Fibroblast of villous mesenchyme (primary cell): ENCODE measurements around the gene IGSF9B. TPM values are rescaled to one million over a fixed set of nuclear protein-coding genes. Genes with fewer than 3 reads are reported as not detected.
"Not testable (repeated sequence)": the region's sequence is repeated elsewhere in the genome, so short reads cannot be mapped to it uniquely, and the experiment has no call there.

Experiments
- DNase-seq: peaks from one replicate; pipeline ENCODE4 v3.0.0-alpha.2; 2010; ENCODE audit warnings: low read depth
- H3K4me3 ChIP-seq: 2 replicates; pipeline ENCODE4 v1.5.1; 2011; ENCODE audit warnings: low read depth, mild to moderate bottlenecking, low read length
- total RNA-seq: library from RNA; depleted of rRNA; stranded (reverse); fragments of >200 nt; gene quantifications from 2 replicates; pipeline ENCODE4 v1.2.3, GENCODE V29; 2012
- TF ChIP-seq, protein P1 (sequence below): IDR thresholded peaks from 2 replicates; pipeline ENCODE4 v1.5.1; 2012; ENCODE audit warnings: low read depth, mild to moderate bottlenecking, low read length; ENCODE audit not compliant: insufficient read depth

IGSF9B gene, protein sequence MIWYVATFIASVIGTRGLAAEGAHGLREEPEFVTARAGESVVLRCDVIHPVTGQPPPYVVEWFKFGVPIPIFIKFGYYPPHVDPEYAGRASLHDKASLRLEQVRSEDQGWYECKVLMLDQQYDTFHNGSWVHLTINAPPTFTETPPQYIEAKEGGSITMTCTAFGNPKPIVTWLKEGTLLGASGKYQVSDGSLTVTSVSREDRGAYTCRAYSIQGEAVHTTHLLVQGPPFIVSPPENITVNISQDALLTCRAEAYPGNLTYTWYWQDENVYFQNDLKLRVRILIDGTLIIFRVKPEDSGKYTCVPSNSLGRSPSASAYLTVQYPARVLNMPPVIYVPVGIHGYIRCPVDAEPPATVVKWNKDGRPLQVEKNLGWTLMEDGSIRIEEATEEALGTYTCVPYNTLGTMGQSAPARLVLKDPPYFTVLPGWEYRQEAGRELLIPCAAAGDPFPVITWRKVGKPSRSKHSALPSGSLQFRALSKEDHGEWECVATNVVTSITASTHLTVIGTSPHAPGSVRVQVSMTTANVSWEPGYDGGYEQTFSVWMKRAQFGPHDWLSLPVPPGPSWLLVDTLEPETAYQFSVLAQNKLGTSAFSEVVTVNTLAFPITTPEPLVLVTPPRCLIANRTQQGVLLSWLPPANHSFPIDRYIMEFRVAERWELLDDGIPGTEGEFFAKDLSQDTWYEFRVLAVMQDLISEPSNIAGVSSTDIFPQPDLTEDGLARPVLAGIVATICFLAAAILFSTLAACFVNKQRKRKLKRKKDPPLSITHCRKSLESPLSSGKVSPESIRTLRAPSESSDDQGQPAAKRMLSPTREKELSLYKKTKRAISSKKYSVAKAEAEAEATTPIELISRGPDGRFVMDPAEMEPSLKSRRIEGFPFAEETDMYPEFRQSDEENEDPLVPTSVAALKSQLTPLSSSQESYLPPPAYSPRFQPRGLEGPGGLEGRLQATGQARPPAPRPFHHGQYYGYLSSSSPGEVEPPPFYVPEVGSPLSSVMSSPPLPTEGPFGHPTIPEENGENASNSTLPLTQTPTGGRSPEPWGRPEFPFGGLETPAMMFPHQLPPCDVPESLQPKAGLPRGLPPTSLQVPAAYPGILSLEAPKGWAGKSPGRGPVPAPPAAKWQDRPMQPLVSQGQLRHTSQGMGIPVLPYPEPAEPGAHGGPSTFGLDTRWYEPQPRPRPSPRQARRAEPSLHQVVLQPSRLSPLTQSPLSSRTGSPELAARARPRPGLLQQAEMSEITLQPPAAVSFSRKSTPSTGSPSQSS (N-terminal part only)
- under 0.01 TPM in 1 of 2 replicates, not detected in the other for total RNA-seq

DNA sequence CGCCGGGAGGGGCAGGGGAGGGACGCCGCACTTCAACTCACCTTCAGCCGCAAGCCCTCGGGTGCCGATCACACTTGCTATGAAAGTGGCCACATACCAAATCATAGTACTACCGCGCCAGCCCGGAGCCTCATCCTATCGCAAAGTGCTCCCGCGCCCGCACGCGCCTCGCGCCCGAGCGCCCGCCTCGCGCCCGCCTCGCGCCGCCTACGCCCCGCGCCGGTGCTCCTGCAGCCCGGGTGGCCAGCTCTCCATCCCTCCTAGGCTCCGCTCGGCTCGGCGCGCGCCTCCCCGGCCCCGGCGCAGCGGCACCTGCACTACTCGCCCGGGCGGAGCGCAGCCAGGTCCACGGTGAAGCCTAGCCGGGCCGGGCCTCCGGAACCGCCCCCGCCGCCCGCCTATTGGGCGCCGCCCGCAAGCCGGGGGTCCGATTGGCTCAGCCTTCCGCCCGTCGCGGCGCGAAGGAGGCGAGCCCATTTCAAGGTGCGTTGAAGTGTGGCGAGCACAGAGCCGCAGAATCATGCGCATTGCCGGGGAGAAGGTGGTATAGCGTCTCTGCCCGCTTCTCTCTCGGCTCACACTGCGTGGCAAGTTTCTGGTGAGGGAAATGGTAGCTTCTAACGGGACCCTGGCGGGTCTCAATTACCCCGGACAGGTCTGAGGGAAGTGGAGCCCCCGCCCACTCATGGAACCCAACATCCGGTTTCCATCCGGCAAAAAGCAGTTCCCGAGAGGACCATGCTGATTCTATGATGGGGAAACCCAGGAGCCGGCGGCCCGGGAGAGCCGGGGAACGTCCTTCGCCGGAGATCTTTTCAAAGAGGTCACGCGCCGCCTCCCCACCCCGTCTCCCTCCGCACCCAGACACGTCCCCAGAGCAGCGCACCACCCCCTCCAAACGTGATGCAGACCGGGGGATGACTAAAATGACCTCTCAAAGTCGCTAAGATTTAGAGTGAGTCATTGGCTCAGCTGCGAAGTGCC lies at the start of gene IGSF9B:
IGSF9B (minus strand) TSS at position 319 of the 984 bp plus-strand sequence; CDS start at position 105, 214 bp downstream.
- DNase-seq: peak; percentile 49
- TF ChIP-seq, protein P1, sequence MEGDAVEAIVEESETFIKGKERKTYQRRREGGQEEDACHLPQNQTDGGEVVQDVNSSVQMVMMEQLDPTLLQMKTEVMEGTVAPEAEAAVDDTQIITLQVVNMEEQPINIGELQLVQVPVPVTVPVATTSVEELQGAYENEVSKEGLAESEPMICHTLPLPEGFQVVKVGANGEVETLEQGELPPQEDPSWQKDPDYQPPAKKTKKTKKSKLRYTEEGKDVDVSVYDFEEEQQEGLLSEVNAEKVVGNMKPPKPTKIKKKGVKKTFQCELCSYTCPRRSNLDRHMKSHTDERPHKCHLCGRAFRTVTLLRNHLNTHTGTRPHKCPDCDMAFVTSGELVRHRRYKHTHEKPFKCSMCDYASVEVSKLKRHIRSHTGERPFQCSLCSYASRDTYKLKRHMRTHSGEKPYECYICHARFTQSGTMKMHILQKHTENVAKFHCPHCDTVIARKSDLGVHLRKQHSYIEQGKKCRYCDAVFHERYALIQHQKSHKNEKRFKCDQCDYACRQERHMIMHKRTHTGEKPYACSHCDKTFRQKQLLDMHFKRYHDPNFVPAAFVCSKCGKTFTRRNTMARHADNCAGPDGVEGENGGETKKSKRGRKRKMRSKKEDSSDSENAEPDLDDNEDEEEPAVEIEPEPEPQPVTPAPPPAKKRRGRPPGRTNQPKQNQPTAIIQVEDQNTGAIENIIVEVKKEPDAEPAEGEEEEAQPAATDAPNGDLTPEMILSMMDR: no peak
- peak within 1 kb of the TSS; percentile 59 for H3K4me3 ChIP-seq

DNA sequence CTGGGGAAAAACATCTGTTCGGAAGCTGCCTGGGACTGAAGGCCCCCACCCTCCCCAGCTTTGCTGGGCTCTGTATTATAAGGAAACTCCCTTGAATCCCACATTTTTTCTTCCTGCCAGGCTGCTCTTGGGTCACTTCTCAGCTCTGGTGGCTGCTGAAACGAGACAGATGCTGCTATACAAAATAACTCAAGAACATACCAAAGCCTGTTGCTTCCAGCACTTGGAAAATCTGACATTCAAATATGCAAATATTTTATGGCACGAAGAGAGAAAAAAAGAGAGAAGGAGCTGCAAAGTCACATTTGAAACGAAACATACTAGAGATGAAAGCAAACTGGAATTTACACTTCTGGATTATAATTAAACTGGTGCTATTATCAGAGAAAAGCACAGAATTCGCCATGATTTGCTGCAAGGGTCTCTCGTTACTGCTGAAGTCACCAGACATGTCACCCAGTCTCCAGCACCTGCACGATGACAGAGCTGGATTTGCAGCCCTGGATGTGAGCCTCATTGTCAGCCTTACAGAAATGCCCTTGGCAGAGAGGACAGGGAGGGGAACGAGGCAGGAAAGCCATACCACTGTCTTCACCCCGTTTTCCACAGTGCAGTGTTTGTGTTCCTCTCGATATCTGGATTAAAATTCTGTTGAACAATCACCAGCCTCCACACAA lies 47.9 kb upstream of the IGSF9B start:
- DNase-seq: no peak
- TF ChIP-seq, protein P1: no peak
- H3K4me3 ChIP-seq: no peak overlapping the region

DNA sequence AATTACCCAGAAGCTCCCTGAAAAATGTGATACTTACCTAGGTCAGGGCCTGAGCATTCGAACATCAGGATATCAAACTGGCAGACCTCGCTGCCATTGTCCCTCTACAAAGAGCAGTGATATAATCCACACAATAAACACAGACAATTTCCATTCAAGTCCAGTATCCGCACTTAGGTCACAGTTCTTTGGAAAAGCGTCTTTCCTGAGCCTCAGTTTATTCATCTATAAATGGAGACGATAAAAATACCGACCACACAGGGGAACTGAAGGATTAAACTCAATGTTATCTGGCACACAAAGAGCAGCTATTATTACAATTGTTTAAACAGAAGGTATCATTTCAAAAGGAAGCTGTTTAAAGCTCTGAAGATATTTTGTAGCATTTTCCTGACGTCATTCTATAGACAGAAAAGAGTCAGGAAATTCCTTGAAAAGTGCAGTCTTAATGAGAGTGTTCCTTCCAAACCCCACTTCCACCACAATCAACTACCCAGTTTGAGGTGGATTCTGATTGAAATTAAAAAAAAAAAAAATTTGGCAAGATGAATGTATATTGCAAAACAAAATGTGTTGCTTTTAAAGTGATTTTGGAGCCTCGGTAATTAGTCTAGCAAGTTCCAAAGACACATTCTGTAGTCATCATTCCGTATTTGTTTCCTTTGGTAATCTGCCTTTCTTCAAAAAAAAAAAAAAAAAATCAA lies 47.2 kb upstream of the IGSF9B start:
- TF ChIP-seq, protein P1: no peak
- no peak for DNase-seq
- H3K4me3 ChIP-seq: no peak overlapping the region

DNA sequence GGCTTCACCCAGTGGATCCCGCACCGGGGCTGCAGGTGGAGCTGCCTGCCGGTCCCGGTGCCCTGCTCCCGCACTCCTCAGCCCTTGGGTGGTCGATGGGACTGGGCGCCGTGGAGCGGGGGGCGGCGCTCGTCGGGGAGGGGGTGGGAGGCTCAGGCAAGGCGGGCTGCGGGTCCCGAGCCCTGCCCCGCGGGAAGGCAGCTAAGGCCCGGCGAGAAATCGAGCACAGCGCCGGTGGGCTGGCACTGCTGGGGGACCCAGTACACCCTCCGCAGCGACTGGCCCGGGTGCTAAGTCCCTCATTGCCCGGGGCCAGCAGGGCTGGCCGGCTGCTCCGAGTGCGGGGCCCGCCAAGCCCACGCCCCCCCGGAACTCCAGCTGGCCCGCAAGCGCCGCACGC lies 46.1 kb upstream of the IGSF9B start:
- H3K4me3 ChIP-seq, DNase-seq: not testable (repeated sequence)

DNA sequence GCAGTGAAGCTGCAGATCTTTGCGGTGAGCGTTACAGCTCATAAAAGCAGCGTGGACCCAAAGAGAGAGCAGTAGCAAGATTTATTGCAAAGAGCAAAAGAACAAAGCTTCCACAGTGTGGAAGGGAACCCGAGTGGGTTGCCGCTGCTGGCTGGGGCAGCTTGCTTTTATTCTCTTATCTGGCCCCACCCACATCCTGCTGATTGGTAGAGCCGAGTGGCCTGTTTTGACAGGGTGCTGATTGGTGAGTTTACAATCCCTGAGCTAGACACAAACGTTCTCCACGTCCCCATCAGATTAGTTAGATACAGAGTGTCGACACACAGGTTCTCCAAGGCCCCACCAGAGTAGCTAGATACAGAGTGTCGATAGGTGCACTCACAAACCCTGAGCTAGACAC lies 45.6 kb upstream of the IGSF9B start:
- H3K4me3 ChIP-seq, DNase-seq: not testable (repeated sequence)

DNA sequence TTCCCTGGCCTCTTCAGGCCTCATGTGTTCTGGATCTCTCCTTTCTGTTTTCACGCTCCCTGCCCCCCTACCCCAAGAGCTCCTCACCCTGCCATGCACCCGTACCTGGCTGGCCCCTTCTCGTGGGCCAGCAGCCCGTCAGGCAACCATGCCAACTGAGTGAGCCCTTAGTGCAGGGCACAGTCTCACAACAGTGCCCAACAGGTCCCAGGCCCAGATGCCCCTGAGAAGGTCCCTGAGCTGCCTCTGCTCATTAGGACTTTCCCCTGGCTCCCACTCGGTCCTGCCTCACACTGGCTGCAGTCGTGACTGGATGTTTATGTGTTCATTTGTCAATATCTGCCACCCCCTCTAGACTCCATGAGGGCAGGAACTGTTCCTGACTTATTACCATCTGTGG lies 44.8 kb upstream of the IGSF9B start:
- no peak for DNase-seq
- H3K4me3 ChIP-seq: no peak overlapping the region
- TF ChIP-seq, protein P1: no peak
